Myometrial cell (primary cell): Measurements from ENCODE around the gene PHKA1. TPM values are rescaled to one million over a fixed set of nuclear protein-coding genes. Genes with fewer than 3 reads are reported as not detected.

Experiments
- total RNA-seq: library from RNA; depleted of rRNA; stranded (reverse); fragments of >200 nt; gene quantifications from 2 replicates; pipeline ENCODE4 v1.2.3, GENCODE V29; 2015

The PHKA1 gene
- total RNA-seq, result 6.1 and 7.6 TPM in 2 replicates

DNA sequence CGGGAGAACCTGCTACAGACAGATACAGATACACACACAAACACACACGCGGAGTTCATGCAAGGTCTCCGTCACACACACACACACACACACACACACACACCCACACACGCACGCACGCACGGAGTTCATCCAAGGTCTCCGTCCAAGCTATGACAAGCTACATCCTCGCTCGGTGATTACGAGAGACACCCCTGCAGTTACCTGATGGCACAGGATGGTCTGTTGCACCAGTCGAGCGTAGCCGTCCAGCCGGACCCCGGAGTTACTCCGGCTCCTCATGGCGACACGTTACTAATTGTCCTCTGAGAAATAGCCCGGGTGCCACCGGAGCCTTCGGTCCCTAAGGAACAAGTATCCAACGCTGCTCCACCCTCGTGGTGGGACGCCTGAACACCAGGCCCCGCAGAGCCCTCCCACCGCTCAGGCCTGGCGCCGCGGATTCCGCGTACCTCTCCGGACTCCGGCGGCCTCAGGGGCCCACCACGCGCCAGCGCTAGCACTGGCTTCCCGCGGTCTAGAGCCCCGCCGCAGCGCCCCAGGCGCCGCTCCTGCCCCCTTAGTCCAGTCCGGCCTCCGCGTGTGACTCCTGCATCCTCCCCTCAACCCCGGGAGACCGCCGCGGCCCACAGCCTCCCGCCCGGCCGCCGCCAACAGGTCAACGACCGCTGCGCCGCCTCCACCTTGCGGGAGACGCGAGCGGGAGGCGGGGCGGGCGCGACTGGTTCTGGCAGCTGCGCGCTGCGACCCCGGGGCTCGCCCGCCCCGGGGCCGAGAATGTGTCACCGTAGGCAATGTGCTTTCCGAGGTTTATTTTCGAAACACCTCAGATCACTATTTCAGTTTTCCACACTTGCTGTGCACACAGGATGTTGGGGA is at the start of gene PHKA1:
Gene PHKA1 (minus strand): TSS at position 708 of the 879 bp plus-strand sequence. CDS start 426 bp downstream, at position 282.

DNA sequence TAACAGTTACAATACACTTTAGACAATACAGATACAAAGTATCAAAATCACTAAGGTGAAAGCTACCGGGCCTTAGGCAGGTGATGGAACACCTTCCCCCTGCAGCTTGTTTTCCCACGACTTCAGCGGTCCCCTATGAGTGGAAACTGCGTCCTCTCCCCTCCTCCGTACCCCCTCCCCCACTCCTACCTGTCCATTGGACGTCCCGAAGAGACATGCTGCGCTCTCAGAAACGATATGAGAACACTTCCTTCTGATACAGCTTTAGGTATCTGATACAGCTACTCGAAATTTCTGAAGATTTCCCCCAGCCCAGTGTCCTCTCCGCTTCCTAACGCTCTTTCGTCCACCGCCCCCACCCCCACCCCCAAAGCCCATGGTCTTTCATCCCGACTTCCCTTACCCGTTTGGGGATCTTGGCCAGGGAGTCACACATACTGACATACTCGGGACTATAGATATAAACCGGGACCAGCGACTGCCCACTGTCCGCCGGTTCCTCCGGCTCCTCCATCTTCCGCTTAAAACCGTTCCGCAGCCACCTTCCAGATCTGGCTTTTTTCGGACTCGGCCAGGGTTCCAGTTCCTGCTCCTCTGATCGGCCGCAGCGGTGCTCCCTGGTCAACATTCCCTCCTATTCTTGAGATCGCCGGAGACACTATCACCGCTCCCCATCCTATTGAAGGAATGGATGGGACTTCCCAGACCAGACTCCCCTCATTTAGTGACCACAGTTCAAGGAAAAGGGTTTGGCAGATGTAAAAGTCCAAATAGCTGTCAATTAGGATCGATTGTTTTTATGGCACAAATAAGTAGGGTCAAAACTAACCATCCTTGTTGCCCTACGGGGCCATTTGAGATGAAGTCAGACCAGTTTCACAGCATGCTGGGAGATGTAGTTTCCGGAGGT is 141.6 kb downstream of the PHKA1 start, which contains the start of gene HDAC8:
Gene HDAC8 (minus strand): TSS at position 596 of the 910 bp plus-strand sequence. CDS start 82 bp downstream, at position 514.

Other genes starting within 250 kb of the PHKA1 start
- gene HDAC8, start 141.5 kb downstream of the PHKA1 start, total RNA-seq, result 14.7 and 16.7 TPM in 2 replicates
- not detected in 2 replicates for gene DMRTC1B, start 62.6 kb upstream of the PHKA1 start, total RNA-seq
- gene FAM236B, start 68.4 kb upstream of the PHKA1 start, total RNA-seq, result not detected in 2 replicates
- gene FAM236D, start 93.9 kb upstream of the PHKA1 start, total RNA-seq, result not detected in 2 replicates
- gene FAM236C, start 198.3 kb upstream of the PHKA1 start, total RNA-seq, result not detected in 2 replicates
- gene FAM236A, start 223.9 kb upstream of the PHKA1 start, total RNA-seq, result not detected in 2 replicates
- gene DMRTC1, start 229.5 kb upstream of the PHKA1 start, total RNA-seq, result not detected in 2 replicates